CD4-positive, alpha-beta T cell treated with Interleukin-1 beta for 1 hour (primary cell): ENCODE results near the gene LCNL1.

Experiments used
- DNase-seq, 2 donors: peaks; one replicate each; pipeline ENCODE4 v3.0.0-alpha.2; 2020 to 2022

LCNL1 gene

DNA sequence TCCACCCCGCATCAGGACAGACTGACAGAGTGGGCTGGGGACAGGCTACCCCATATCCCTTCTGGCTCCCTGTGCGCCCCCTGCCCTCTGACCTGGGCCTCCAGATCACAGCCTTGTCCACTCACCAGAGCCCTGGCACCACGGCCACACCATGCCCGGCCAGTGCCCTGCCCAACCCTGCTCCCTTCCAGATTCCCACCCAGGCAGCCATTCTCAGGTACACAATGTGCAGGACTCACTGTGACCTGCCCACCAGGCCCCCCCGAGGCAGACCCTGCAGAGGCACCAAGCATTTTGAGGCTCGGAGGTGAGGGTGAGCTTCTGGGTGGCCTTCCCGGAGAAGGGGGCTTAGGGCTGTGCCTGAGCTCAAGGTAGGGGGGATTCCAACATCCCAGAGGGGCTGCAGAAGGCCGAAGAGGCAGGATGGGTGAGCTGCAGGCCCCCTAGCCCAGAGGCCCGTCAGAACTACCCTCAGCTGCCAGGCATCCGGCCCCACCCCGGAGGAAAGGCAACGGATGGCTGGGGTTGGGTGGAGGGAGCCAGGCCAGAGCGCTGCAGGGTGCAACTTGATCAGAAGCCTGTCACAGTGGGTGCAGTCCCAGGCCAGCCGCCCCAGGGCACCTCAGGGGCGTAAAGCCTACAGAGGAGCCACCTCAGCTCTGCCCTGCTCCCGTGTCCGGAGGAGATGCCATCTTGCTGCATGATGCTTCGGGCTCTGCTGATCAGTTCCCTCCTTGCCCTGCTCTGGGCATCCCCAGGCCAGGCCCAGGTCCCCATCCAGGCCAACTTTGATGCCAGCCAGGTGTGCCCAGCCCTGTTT lies at the start of gene LCNL1:
TSS of gene LCNL1 (plus strand) at position 762 of the 820 bp plus-strand sequence. CDS start 594 bp downstream, outside the sequence.
- no peak for DNase-seq

DNA sequence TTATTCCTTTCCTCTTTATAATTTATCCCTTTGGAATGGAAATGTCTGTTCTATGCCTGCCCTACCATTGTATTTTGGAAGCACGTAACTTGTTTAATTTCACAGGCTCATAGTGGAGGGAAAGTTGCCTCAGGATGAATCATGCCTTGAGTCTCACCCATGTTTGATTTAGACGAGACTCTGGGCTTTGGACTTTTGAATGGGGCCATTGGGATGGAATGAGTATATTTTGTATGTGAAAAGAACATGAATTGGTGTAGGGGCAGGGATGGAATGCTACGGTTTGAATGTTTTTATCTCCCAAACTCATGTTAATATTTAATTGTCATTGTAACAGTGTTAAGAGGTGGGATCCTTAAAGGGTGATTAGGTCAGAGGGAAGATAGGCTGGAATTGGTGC lies 48.5 kb upstream of the LCNL1 start:
- no peak for DNase-seq

DNA sequence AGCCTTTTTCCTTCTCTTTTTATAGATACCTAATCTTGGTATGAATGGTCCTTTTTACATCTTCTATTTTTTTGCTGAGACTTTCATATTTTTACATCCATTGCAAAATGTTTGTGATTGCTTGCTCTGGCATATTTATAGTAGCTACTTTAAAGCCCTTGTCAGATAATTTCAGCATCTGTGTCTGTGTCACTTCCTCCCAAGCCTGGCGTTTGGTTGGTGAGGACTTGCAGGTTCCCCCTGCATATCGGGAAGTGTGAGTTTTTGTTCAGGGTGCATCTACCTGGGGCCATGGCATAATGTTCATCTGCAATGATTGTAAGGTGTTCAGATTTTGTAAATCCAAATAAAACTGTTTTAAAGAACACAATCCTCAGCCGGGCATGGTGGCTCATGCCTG lies 47.1 kb upstream of the LCNL1 start:
- no peak for DNase-seq

DNA sequence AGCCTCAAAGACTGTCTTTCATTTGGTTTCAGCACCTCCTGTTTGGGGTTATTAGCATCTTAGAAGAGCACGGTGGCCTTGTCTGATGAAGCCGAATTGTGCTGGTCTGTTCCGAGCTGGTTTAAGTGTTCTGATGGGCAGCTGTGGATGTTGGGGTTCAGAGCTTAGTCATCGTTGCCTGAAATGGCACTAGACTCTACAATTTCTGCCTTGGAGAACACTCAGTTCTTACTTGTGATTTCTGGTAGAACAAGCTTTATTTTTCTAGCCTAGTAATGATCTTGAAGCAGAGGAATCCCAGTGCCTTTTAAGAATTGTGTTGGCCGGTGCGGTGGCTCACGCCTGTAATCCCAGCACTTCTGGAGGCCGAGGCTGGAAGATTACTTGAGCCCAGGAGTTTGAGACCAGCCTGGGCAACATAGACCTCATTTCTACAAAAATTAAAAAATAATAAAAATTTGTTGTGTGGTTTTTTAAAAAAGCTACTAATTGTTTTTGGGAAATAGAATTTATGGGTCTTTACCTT lies 46.1 kb upstream of the LCNL1 start:
- no peak for DNase-seq

DNA sequence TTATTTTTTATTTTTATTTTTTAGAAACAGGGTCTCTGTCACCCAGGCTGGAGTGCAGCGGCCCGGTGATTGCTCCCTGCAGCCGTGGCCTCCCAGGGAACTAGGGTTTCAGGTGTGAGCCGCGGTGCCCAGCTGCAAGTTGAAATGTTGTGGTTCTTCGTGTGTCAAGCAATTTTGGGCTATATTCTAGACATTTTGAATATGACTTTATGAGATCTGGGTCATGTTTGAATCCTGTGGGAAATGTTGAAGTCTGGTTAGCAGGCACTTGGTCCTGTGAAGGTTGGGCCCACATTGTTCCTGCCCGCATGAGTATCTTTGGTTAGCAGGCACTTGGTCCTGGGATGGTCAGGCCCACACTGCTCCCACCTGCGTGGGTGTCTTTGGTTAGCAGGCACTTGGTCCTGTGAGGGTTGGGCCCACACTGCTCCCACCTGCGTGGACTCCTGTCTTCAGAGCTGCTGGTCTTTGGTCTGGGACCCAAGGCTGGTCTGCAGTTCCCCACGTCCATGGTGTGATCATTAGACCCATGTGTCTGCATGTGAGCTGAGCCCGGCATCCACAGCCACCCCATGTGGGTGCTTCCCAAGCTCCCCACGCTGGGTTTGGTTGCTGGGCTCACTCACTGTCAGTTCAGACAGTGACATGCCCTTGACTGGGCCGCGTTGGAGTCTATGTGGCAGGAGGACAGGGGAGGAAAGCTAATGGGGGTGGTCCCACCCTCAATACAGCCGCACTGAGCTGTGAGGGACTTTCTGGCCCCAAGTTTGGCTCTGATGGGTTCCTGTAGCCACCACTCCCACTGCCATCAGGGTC lies 45.4 kb upstream of the LCNL1 start:
- DNase-seq, result no peak

DNA sequence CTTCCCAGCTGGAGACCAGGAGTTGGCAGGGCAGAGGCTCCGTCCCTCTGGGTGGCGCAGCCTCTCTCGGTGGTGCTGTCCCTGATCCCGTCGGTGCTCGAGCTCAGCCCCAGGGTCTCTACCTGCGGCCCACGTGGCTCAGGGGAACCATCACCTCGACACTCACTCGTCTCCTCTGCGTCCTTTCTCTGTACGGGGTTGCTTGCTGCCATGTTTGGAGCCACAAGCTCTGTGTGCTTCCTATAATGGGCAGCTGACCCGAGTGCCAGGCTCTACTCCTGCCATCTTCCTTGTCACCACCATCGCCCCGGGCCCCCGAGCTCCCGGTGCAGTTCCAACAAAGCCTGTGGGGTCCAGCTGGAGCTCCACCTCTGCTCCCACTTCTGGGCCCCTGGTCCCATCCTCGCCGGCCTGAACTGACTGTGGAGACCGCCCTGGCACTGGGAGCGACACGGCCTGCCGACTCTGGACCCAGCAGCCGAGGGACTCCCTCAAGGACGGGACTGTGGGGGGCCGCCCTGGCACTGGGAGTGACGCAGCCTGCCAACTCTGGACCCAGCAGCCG lies 43.3 kb upstream of the LCNL1 start:
- DNase-seq, result no peak

DNA sequence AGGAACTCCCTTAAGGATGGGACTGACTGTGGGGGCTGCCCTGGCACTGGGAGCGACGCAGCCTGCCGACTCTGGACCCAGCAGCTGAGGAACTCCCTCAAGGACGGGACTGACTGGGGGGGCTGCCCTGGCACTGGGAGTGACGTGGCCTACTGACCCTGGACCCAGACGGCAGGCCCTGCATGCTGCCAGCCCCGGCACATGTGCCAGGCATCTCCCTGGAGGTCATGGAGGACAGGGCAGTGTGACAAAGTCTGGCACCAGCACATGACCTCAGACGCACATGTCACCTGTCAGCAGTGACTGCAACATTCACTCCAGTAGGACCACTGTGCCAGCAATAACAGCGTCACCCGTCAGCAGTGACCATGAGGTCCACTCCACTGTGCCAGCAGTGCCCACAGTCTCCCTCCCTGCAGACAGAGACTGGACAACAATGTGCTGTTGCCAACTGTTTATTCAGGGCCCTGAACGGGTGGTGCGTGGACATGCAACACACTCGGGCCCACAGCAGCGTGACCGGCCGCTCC lies 42.7 kb upstream of the LCNL1 start:
- no peak for DNase-seq

DNA sequence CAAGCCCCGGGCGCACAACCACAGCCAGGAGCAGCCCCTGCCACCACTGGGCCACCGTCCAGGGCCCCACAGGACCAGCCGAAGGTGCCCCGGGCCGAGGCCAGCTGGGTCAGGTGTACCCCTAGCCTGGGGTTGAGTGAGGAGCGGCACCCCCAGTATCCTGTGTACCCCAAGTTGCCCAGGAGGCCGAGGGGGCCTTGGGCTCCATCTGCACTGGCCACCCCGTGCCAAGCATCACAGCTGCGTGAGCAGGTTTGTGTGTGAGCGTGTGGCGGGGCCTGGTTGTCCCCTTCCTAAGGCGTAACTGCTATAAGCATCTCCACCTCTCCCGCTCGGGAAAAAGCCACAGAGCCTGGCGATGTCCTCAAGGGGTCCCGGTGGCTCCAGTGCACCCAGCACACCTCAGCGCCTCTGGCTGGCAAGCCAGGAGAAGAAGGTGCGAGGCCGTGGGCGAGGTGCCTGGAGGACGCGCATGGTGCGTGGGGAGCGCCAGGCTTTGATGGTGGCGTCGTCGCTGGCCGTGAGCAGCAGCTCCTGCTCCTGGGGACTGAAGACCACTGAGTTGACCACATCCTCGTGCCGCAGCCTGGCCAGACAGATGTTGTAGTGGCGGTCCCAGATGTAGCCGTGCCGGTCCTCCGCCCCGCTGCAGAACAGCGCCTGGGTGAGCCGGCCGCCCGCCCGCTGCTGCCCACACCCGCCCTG lies 42.1 kb upstream of the LCNL1 start:
- no peak for DNase-seq

DNA sequence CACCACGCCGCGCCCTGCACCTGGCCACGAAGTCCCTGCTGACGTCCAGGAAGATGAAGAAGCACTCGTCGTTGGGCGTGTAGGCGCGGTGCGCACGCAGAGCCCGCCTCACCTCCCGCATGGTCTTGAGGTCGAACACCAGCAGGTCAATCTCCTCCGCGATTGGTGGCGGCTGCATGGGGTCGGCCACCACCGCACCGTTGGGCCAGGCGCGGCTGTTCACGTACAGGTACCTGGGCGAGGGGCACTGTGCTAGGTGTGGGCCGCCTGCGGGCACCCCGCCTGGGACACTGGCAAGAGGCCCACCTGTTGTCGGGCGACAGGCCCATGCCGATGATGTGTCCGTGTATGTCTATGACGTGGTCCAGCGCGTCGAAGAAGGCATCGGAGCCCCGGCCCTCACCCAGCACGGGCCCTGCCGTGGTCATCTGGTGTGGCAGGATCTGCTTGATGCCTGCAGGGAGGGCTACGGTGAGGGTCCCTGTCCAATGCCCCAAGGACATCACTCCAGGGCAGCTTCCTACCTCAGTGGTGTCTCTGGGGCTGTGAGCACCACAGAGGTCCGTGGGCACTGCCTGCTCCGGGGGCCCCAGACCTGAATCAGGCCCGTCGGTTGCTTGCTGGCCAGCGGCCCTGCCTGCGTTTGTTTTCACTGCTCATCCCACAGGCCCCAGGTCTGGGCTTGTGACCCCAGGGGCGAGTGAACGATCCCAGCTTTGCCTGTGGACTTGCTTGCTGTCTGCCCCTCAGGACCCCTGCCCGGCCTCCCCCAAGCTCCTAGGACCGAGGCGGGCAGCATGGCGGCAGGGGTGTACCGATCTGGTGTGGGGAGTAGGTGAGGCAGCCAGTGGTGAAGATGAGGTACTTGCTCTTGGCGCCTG lies 41.3 kb upstream of the LCNL1 start:
- no peak for DNase-seq

DNA sequence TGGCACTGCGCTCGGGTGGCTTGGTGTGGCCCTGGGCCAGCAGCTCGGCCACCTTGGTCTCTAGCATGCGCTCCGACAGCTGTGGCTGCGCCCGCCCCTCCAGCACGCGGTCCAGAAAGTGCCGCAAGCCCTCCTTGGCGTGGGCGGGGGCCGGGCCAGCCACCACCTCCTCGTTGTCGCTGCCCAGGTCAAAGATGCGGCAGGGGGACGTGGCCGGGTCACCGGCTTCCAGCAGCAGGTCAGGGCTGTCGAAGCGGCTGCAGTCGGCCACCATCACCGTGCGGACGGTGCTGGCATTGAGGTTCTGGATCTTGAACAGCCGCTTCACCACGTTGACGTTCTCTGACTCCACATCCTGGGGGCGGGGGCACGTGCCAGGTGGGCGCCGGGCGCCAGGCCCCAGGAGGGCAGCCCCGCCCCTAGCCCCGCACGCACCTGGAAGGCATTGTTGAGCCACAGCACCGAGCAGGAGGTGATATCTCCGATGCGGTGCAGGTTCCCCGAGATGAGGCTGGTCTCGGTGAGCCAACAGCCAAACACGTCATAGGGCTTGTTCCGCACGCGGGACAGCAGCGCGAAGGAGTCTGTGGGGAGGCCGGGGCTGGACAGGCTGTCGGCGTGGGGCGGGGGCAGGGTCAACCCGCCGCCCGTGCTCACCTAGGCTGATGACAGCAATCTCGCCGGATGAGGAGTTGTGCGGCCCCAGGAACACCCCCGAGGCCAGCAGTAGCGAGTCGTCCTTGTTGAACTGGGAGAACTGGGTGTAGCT lies 40.5 kb upstream of the LCNL1 start:
- no peak for DNase-seq

DNA sequence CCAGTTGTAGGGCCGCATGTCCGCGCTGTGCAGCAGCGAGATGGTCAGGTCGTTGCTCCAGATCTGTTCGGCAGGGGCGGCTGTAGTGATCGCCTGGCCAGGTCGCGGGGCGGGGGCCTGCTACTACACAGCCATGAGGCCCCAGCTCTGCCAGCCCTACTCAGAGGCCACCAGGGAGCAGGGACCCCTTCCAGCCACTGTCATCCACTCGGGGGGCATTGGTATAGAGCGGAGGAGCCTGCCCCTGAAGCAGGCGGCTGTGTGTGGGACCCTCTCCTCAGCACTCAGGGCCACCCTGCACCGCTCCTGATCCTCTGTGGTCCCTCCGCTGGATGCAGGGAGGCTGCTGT lies 39.9 kb upstream of the LCNL1 start:
- no peak for DNase-seq

DNA sequence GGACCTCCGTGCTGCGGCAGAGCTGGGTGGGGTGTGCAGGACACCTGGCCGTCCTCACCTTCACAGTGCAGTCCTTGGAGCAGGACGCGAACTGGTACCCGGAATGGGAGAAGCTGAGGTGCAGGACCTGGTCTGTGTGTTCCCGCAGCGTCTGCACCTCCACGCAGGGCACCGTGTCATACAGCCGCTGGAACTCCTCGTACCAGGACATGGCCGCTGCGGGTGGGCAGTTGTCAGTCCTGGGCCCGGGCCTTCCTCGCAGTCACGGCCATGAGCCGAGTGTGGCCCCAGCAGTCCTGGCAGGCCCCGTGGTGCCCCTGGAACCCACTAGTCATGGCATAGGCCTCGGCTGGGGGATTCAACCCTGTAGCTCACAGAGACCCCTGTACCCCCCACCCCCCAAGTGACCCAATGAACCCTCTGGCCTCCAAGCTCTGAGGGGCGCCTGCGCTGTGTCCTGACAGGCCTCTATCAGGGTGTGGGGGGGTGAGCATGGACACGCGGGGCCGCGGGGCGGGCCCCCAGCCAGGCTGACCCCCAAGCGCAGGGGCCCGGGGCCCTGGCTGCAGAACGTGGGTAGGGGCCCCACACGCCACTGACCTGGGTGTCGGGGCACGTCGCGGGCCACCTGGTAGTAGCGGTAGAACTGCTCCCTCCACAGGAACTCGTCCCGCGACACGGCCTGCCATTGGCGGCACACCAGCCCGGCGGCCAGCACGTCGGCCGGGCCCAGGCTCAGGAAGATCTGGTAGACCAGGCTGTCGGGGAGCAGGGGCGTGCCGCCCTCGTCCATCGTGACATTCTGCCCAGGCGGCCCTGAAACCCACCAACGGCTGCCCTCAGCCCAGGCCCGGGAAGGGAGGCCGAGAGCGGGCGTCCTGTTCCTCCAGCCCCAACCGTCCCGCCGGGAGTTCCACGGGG lies 39.2 kb upstream of the LCNL1 start:
- peak; percentile 19 to 22 for DNase-seq

DNA sequence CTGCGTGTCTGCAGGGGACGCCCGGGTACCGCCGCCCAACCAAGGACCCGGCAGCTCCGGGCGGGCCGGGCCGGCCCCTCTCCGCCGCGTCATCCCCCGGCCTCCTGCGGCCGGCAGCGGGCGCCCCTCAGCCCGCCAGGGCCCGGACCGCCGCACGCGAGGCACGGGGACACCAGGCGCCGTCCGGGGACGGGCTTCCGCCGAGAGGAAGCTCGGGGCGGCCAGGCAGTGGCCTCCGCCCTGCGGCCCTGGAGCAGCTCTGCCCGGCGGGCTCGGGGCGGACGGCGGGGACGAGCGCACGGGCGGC lies 38.6 kb upstream of the LCNL1 start:
- DNase-seq, result no peak

DNA sequence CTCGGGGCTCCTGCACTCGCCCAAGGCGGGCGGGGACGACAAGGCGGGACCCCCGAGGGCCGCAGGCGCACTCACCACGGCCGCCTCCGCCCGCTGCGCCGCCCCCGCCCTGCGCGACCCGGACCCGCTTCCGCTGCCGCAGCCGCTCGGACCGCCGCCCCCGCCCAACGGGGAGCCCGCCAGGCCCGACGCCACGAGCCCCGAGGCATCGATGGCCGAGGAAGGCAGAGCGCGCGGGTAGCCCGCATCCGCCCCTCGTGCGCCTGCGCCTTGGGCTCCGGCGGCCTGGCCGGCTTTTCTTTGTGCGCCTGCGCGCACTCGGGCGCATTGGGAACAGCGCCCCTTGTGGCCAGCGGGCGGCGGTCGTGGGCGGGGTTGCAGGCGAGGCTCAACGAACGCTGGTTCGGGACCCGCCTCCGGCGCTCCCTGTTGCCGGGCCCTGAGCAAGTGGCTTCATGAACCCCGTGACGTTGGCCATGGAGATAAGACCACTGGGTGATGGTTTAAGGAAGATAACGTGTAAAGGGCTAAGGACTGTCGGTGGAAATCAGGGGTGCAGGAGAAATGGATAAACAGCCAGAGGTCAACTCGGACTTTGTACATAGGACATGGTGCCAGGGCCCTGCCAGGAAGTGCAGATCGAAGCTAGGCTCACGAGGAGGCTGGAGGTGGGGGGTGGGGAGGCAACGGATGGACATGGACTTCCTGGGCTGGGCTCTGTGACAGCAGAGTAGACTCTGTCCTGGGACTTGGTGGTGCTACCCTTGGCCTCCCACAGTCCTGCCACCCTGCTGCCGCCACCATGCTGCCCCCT lies 38.1 kb upstream of the LCNL1 start, which contains the start of the genes C8G and FBXW5:
TSS of gene C8G (plus strand) at position 725 of the 814 bp plus-strand sequence. CDS start at position 803, 78 bp downstream.
TSS of gene FBXW5 (minus strand) at position 220 of the 814 bp plus-strand sequence. CDS start 655 bp downstream, outside the sequence.
- DNase-seq, result peak; percentile 95

DNA sequence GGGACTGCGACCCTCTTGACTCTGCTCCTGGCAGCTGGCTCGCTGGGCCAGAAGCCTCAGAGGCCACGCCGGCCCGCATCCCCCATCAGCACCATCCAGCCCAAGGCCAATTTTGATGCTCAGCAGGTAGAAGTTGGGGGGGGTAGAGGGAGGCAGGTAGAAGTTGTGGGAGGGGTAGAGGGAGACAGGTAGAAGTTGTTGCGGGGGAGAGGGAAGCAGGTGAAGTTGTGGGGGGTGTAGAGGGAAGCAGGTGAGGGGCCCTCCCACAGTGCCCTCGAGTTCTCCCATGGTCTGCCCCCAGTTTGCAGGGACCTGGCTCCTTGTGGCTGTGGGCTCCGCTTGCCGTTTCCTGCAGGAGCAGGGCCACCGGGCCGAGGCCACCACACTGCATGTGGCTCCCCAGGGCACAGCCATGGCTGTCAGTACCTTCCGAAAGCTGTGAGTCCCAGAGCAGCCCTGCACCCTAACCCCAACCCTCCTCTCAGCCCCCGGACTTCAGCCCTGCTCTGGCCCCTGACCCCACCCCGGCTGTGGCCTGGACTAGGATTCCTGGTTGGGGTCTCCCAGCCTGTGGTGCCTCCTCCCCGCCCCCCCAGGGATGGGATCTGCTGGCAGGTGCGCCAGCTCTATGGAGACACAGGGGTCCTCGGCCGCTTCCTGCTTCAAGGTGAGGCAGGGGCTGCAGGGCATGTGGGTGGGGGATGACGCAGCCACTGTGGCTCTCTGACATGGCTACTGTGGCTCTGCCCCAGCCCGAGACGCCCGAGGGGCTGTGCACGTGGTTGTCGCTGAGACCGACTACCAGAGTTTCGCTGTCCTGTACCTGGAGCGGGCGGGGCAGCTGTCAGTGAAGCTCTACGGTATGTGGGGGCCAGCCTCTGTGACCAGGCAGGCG lies 37.2 kb upstream of the LCNL1 start:
- DNase-seq, result no peak

DNA sequence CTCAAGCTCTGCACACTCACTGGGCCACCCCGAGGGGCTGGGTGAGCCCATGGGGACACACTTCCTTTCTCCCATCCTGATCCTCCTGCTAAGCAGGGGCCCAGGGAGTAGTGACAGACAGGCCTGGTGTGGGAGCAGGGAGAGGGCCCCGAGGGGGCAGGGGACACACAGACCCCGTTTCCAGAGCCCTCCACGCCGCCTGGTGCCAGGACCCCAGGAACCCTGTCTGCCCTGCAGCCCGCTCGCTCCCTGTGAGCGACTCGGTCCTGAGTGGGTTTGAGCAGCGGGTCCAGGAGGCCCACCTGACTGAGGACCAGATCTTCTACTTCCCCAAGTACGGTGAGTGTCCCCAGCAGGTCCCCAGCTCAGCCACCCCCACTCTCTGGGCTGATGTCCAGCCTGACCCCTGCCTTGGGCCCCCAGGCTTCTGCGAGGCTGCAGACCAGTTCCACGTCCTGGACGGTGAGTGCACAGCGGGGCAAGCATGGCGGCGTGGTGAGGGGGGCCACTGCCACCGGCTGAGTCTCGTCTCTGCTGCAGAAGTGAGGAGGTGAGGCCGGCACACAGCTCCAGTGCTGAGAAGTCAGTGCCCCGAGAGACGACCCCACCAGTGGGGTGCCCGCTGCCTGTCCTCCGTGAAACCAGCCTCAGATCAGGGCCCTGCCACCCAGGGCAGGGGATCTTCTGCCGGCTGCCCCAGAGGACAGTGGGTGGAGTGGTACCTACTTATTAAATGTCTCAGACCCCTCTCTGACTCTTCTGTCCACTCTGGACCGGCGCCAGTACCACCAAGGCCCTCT lies 36.4 kb upstream of the LCNL1 start:
- DNase-seq, result no peak
